Effector CD8-positive, alpha-beta T cell (primary cell): ENCODE measurements around the gene AFF3.
"Not testable (repeated sequence)": the region's sequence is repeated elsewhere in the genome, so short reads cannot be mapped to it uniquely, and the experiment has no call there.

Source experiments
- DNase-seq: peaks from one replicate; lab custom pipeline; 2025; lab: John Stamatoyannopoulos, UW

The AFF3 gene

GRCh38 chr2:99933894-99934650, 208.3 kb downstream of the AFF3 start:
- DNase-seq = no peak

GRCh38 chr2:99933491-99933890, 208.9 kb downstream of the AFF3 start:
- DNase-seq = not testable (repeated sequence)

- no peak for DNase-seq
These were observed 213.8 kb downstream of the AFF3 start for GRCh38 chr2:99928470-99929053.

- DNase-seq = not testable (repeated sequence)
These were observed 214.6 kb downstream of the AFF3 start for GRCh38 chr2:99927690-99928207.

- DNase-seq = no peak
These were observed 215.4 kb downstream of the AFF3 start for GRCh38 chr2:99926986-99927385.

GRCh38 chr2:99925960-99926359, 216.4 kb downstream of the AFF3 start:
- no peak for DNase-seq

- DNase-seq = no peak
These were observed 219.7 kb downstream of the AFF3 start for GRCh38 chr2:99922664-99923063.

- no peak for DNase-seq
These were observed 220.5 kb downstream of the AFF3 start for GRCh38 chr2:99921903-99922302.

- no peak for DNase-seq
These were observed 224.0 kb downstream of the AFF3 start for GRCh38 chr2:99918389-99918788.

GRCh38 chr2:99915108-99915675, 227.2 kb downstream of the AFF3 start:
- DNase-seq = no peak

- no peak for DNase-seq
These were observed 230.7 kb downstream of the AFF3 start for GRCh38 chr2:99911736-99912135.

GRCh38 chr2:99910902-99911301, 231.5 kb downstream of the AFF3 start:
- DNase-seq = no peak

GRCh38 chr2:99905636-99906035, 236.8 kb downstream of the AFF3 start:
- no peak for DNase-seq

GRCh38 chr2:99905025-99905424, 237.4 kb downstream of the AFF3 start:
- no peak for DNase-seq

GRCh38 chr2:99903981-99904380, 238.4 kb downstream of the AFF3 start:
- DNase-seq = no peak

- DNase-seq = no peak
These were observed 241.8 kb downstream of the AFF3 start for GRCh38 chr2:99900556-99900955.

- DNase-seq = no peak
These were observed 242.5 kb downstream of the AFF3 start for GRCh38 chr2:99899882-99900281.

- DNase-seq = no peak
These were observed 243.1 kb downstream of the AFF3 start for GRCh38 chr2:99899058-99899855.

- DNase-seq = no peak
These were observed 243.9 kb downstream of the AFF3 start for GRCh38 chr2:99898336-99899048.

GRCh38 chr2:99891428-99891780, 251.0 kb downstream of the AFF3 start:
- DNase-seq = no peak

- no peak for DNase-seq
These were observed 251.6 kb downstream of the AFF3 start for GRCh38 chr2:99890568-99891427.
